ENCODE measurements around the gene ARHGAP19.

- TF ChIP-seq CTCF (conservative IDR thresholded peaks at IDR 0.05) (no peak), ZFX (IDR thresholded peaks at IDR 0.05) (no peak)
These were observed 18.7 kb upstream of the ARHGAP19 start for GRCh38 chr10:97311111-97311626.
